Gastrocnemius medialis (tissue), 4 donors: ENCODE data around the gene CCDC187.

Experiments
- CTCF ChIP-seq, 5 experiments: fragments of 450-650 bp in 3 of 5; fragments of 200-600 bp in 2 of 5; sonication (generic) in 2 of 5; IDR thresholded peaks in 4 of 5; conservative IDR thresholded peaks in 1 of 5; 1 replicate in 4 of 5; 2 replicates in 1 of 5; pipeline ENCODE4 v1.5.1; 2016 to 2019; ENCODE audit warnings: antibody characterized with exemption in 5 of 5, mild to moderate bottlenecking in 3 of 5, moderate library complexity in 3 of 5
- POLR2A ChIP-seq, 2 donors: fragments of 450-650 bp; IDR thresholded peaks; one replicate each; pipeline ENCODE4 v1.6.1; 2017; ENCODE audit warnings: antibody characterized with exemption in 2 of 2, mild to moderate bottlenecking in 2 of 2, moderate library complexity in 2 of 2

DNA sequence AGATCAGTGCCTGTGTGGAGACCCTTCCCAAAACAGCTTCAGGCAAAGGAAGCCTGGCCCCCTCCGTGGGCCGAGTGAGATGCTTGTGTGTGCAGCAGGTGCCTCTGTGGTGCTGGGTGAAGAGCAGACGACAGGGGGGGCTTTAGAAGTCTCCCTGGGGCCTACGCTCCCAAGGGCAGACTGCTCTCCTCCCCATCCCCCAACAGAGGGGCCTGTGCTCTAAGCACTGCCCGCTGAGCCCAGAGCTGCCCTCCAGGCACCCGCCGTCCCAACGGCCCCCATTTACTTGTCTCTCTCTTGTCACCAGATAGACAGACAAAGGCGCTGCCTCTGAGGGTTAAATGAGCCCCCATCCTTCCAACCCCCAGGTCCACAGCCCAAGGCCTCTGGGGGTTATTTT is 96.3 kb downstream of the CCDC187 start:
- TF ChIP-seq CTCF (IDR thresholded peaks at IDR 0.05 in 4 of 5, conservative IDR thresholded peaks at IDR 0.05 in 1 of 5) (no peak), POLR2A (IDR thresholded peaks at IDR 0.05) (no peak)
